Liver (tissue), 9 donors: ENCODE data around the gene MAP2K6. TPM values are rescaled to one million over a fixed set of nuclear protein-coding genes. Genes with fewer than 3 reads are reported as not detected.

Experiments
- DNase-seq: peaks from one replicate; pipeline ENCODE4 v3.0.0-alpha.2; 2017; ENCODE audit warnings: low spot score
- H3K27ac ChIP-seq, 2 donors: one replicate each; pipeline ENCODE4 v1.7.0; 2013; ENCODE audit warnings: inconsistent platforms in 2 of 2, low read length in 2 of 2, control low read depth in 1 of 2, low read depth in 1 of 2, mild to moderate bottlenecking in 1 of 2
- H3K27me3 ChIP-seq, 4 donors: one replicate each; pipeline versions ENCODE4 v1.6.1 to v1.7.0; 2013; ENCODE audit warnings: low read length in 3 of 4, inconsistent platforms in 1 of 4, mild to moderate bottlenecking in 1 of 4, moderate library complexity in 1 of 4; ENCODE audit not compliant: control insufficient read depth in 4 of 4, insufficient read depth in 4 of 4
- H3K36me3 ChIP-seq, 4 donors: one replicate each; pipeline versions ENCODE4 v1.6.1 to v1.7.0; 2013; ENCODE audit warnings: low read length in 3 of 4, mild to moderate bottlenecking in 3 of 4, low read depth in 1 of 4, moderate library complexity in 1 of 4; ENCODE audit not compliant: control insufficient read depth in 4 of 4, insufficient read depth in 3 of 4
- H3K4me1 ChIP-seq, 4 donors: one replicate each; pipeline versions ENCODE4 v1.6.1 to v1.7.0; 2013; ENCODE audit warnings: low read length in 3 of 4, mild to moderate bottlenecking in 3 of 4, moderate library complexity in 1 of 4; ENCODE audit not compliant: control insufficient read depth in 4 of 4, insufficient read depth in 4 of 4
- H3K4me3 ChIP-seq, 3 donors: one replicate each; pipeline versions ENCODE4 v1.6.1 to v1.7.0; 2013; ENCODE audit warnings: low read length in 3 of 3, control low read depth in 1 of 3, low read depth in 1 of 3, mild to moderate bottlenecking in 1 of 3
- H3K9ac ChIP-seq, 2 donors: one replicate each; pipeline ENCODE4 v1.7.0; 2013; ENCODE audit warnings: low read length in 2 of 2, mild to moderate bottlenecking in 2 of 2, moderate library complexity in 2 of 2, control low read depth in 1 of 2, low read depth in 1 of 2
- H3K9me3 ChIP-seq, 4 donors: one replicate each; pipeline versions ENCODE4 v1.6.1 to v1.7.0; 2013; ENCODE audit warnings: low read length in 3 of 4; ENCODE audit not compliant: control insufficient read depth in 4 of 4
- ATF3 ChIP-seq: IDR thresholded peaks from 2 replicates; pipeline ENCODE4 v1.6.1; 2016; ENCODE audit warnings: antibody characterized with exemption
- CTCF ChIP-seq: fragments of 150-350 bp; IDR thresholded peaks from 2 replicates; pipeline ENCODE4 v1.5.1; 2017; ENCODE audit warnings: improper control_type of control experiment, low read depth, low read length; ENCODE audit not compliant: missing input control
- FOXA1 ChIP-seq: IDR thresholded peaks from 2 replicates; pipeline ENCODE4 v1.6.1; 2016; ENCODE audit warnings: antibody characterized with exemption
- FOXA2 ChIP-seq: IDR thresholded peaks from 2 replicates; pipeline ENCODE4 v1.6.1; 2016; ENCODE audit warnings: antibody characterized with exemption
- GABPA ChIP-seq, 2 donors: IDR thresholded peaks in 1 of 2; conservative IDR thresholded peaks in 1 of 2; 2 replicates each; pipeline ENCODE4 v1.6.1; 2016; ENCODE audit warnings: antibody characterized with exemption in 2 of 2, mild to moderate bottlenecking in 1 of 2, moderate library complexity in 1 of 2
- HNF4A ChIP-seq, 2 donors: conservative IDR thresholded peaks; 2 replicates each; pipeline ENCODE4 v1.6.1; 2016; ENCODE audit warnings: antibody characterized with exemption in 2 of 2, mild to moderate bottlenecking in 2 of 2
- HNF4G ChIP-seq: IDR thresholded peaks from 2 replicates; pipeline ENCODE4 v1.6.1; 2016; ENCODE audit warnings: antibody characterized with exemption
- JUND ChIP-seq, 2 donors: IDR thresholded peaks; 2 replicates each; pipeline ENCODE4 v1.6.1; 2016; ENCODE audit warnings: antibody characterized with exemption in 2 of 2
- NR2F2 ChIP-seq: IDR thresholded peaks from 2 replicates; pipeline ENCODE4 v1.6.1; 2016; ENCODE audit warnings: antibody characterized with exemption
- RAD21 ChIP-seq, 2 donors: IDR thresholded peaks; 2 replicates each; pipeline ENCODE4 v1.6.1; 2016; ENCODE audit warnings: antibody characterized with exemption in 2 of 2, mild to moderate bottlenecking in 2 of 2
- REST ChIP-seq: IDR thresholded peaks from 2 replicates; pipeline ENCODE4 v1.6.1; 2016; ENCODE audit warnings: antibody characterized with exemption, mild to moderate bottlenecking
- RXRA ChIP-seq, 2 donors: IDR thresholded peaks; 2 replicates each; pipeline ENCODE4 v1.6.1; 2017 to 2018; ENCODE audit warnings: antibody characterized with exemption in 2 of 2, mild to moderate bottlenecking in 1 of 2
- SP1 ChIP-seq: IDR thresholded peaks from 2 replicates; pipeline ENCODE4 v1.6.1; 2018; ENCODE audit warnings: antibody characterized with exemption, mild to moderate bottlenecking
- TAF1 ChIP-seq: conservative IDR thresholded peaks from 2 replicates; pipeline ENCODE4 v1.6.1; 2016; ENCODE audit warnings: antibody characterized with exemption, mild to moderate bottlenecking
- YY1 ChIP-seq: IDR thresholded peaks from 2 replicates; pipeline ENCODE4 v1.6.1; 2016; ENCODE audit warnings: antibody characterized with exemption, mild to moderate bottlenecking
- ZBTB33 ChIP-seq: IDR thresholded peaks from 2 replicates; pipeline ENCODE4 v1.6.1; 2016; ENCODE audit warnings: antibody characterized with exemption
- WGBS: extraction: QIAGEN DNeasy Blood & Tissue Kit; methylation state at CpG from one replicate; pipeline ENCODE4 v1.1.7; 2013; 5-methylcytosine and 5-hydroxymethylcytosine counted together
- polyA plus RNA-seq, 2 donors: library from polyadenylated mRNA; stranded (reverse) in 1 of 2; unstranded in 1 of 2; fragments of 200-250 nt in 1 of 2; fragments of >200 nt in 1 of 2; fragmentation: Nextera tagmentation in 1 of 2; extraction: Ambion mirVana in 1 of 2; gene quantifications; one replicate each; pipeline versions ENCODE4 v1.2.1 to v1.2.3, GENCODE V29; 2013 to 2015
- total RNA-seq, 2 donors: library from RNA; depleted of rRNA; stranded (reverse); fragments of >200 nt; gene quantifications; one replicate each; pipeline ENCODE4 v1.2.3, GENCODE V29; 2014
- donor health status: healthy.
- donor health status: healthy.
- donor health status: healthy.
- donor health status: healthy.
- donor health status: healthy.

The MAP2K6 gene
- total and polyA plus RNA-seq, 4 donors: 0.31 to 5.4 (median 2.6) TPM

GRCh38 chr17:69538795-69539194 is 124.3 kb downstream of the MAP2K6 start:
- no peak overlapping the region for H3K9ac ChIP-seq
- no peaks in the 10 kb centered on the region for H3K27me3 ChIP-seq
- TF ChIP-seq YY1: no peak
- no peak for TF ChIP-seq ZBTB33
- TF ChIP-seq RAD21 (IDR thresholded peaks at IDR 0.05): no peak
- no peak for TF ChIP-seq GABPA (IDR thresholded peaks at IDR 0.05 in 1 of 2, conservative IDR thresholded peaks at IDR 0.05 in 1 of 2)
- no peak for TF ChIP-seq HNF4G
- TF ChIP-seq TAF1: no peak
- TF ChIP-seq RXRA (IDR thresholded peaks at IDR 0.05): no peak
- TF ChIP-seq FOXA2: no peak
- H3K9me3 ChIP-seq: no peaks in the 10 kb centered on the region
- peaks cover 0 to 20% (median 12%) of the 10 kb centered on the region in 4 donors for H3K36me3 ChIP-seq
- DNase-seq: no peak
- WGBS: 92% methylated on average over 2 of the region's 2 CpGs
- H3K27ac ChIP-seq: no peak overlapping the region
- H3K4me1 ChIP-seq: no peaks in the 10 kb centered on the region
- H3K4me3 ChIP-seq: no peak overlapping the region

- WGBS: 92% methylated on average over 2 of the region's 2 CpGs
- Histone ChIP-seq H3K27ac (no peak overlapping the region), H3K4me1 (no peaks in the 10 kb centered on the region), H3K36me3 (peaks cover 0 to 20% (median 9%) of the 10 kb centered on the region in 4 donors), H3K9ac (no peak overlapping the region), H3K4me3 (no peak overlapping the region), H3K27me3 (no peaks in the 10 kb centered on the region), H3K9me3 (no peaks in the 10 kb centered on the region)
- DNase-seq: no peak
- no peak for TF ChIP-seq CTCF
- TF ChIP-seq FOXA1: no peak
- TF ChIP-seq REST: no peak
- no peak for TF ChIP-seq ATF3
- no peak for TF ChIP-seq SP1
- TF ChIP-seq HNF4G: no peak
- no peak for TF ChIP-seq JUND (IDR thresholded peaks at IDR 0.05)
- TF ChIP-seq RAD21 (IDR thresholded peaks at IDR 0.05): no peak
- TF ChIP-seq HNF4A (conservative IDR thresholded peaks at IDR 0.05): no peak
- no peak for TF ChIP-seq TAF1
- TF ChIP-seq ZBTB33: no peak
- TF ChIP-seq RXRA (IDR thresholded peaks at IDR 0.05): no peak
- no peak for TF ChIP-seq NR2F2
Observed at GRCh38 chr17:69539274-69539673, 124.8 kb downstream of the MAP2K6 start.
